ENCODE data around the gene IL1F10. TPM values are rescaled to one million over a fixed set of nuclear protein-coding genes. Genes with fewer than 3 reads are reported as not detected.

Gene IL1F10
- total and polyA plus RNA-seq, 2 experiments from 2014 or later: not detected

DNA sequence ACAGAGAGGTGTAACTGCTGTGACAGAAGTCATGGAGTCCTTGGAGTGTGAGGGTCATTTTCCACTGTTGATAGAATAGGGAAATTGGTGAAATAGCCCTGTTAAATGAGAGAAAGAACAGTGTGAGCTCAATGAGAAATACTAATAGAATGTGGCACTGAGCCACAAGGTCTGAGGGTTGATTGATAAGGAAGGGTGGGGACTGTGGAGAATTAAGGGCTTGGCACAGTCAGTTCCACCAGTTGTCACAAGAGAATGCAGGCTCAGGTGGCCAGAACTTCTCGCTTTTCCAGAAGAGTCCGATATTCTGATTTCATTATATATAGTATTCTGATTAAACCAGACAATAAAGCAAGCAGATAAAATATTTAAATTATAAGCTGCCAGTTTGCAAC lies 50.5 kb downstream of the IL1F10 start:
- Histone ChIP-seq H3K9me3 (ENCODE audit: low read depth) (no peaks in the 10 kb centered on the region), H3K4me1 (ENCODE audit: low read depth) (no peaks in the 10 kb centered on the region), H3K36me3 (no peaks in the 10 kb centered on the region), H3K27ac (no peak overlapping the region), H3K27me3 (no peaks in the 10 kb centered on the region), H3K4me3 (no peak overlapping the region)
- DNase-seq (ENCODE audit: low read depth in 1 of 2, low spot score in 1 of 2): no peak
- TF ChIP-seq, protein P1, sequence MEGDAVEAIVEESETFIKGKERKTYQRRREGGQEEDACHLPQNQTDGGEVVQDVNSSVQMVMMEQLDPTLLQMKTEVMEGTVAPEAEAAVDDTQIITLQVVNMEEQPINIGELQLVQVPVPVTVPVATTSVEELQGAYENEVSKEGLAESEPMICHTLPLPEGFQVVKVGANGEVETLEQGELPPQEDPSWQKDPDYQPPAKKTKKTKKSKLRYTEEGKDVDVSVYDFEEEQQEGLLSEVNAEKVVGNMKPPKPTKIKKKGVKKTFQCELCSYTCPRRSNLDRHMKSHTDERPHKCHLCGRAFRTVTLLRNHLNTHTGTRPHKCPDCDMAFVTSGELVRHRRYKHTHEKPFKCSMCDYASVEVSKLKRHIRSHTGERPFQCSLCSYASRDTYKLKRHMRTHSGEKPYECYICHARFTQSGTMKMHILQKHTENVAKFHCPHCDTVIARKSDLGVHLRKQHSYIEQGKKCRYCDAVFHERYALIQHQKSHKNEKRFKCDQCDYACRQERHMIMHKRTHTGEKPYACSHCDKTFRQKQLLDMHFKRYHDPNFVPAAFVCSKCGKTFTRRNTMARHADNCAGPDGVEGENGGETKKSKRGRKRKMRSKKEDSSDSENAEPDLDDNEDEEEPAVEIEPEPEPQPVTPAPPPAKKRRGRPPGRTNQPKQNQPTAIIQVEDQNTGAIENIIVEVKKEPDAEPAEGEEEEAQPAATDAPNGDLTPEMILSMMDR (IDR thresholded peaks at IDR 0.05; ENCODE audit: low read depth, low read length): no peak

DNA sequence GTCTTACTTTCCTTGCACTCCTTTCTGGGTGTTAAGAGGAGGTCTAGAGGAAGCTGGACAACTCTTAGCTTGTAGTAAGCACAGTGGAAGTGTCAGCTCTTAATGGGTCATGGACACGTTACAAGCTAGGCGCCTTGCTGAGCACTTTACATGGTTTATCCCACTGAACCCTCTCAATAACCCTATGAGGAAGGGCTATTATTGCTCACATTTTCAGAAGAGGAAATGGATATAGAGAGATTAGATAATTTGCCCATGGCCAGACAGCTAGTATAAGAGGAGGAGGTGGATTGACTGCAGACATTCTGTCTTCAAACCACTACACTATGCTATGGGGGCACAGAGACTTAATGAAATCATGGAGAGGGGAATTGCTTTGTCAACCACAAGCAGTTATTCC lies 51.3 kb downstream of the IL1F10 start:
- TF ChIP-seq, protein P1 (IDR thresholded peaks at IDR 0.05; ENCODE audit: low read depth, low read length): no peak

DNA sequence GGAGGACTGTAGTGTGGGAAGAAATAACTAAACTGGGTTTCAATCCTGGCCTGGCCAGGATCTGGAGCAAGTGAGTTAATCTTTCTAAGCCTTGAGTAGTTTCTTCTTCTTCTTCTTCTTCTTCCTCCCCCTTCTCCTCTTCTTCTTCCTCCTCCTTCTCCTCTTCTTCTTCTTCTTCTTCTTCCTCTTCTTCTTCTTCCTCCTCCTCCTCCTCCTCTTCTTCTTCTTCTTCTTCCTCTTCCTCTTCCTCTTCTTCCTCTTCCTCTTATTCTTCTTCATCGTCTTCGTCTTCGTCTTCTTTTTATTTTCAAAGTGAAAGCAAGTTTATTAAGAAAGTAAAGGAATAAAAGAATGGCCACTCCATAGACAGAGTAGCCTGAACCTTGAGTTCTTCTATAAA lies 53.1 kb downstream of the IL1F10 start:
- no peak for DNase-seq (ENCODE audit: low read depth in 1 of 2, low spot score in 1 of 2)
- TF ChIP-seq, protein P1 (IDR thresholded peaks at IDR 0.05; ENCODE audit: low read depth, low read length): no peak
- Histone ChIP-seq H3K27ac (no peak overlapping the region), H3K4me1 (ENCODE audit: low read depth) (no peaks in the 10 kb centered on the region), H3K9me3 (ENCODE audit: low read depth) (no peaks in the 10 kb centered on the region), H3K36me3 (no peaks in the 10 kb centered on the region), H3K4me3 (no peak overlapping the region), H3K27me3 (no peaks in the 10 kb centered on the region)

More for the DNA sequence above, 51.3 kb downstream of the IL1F10 start:
- no peaks in the 10 kb centered on the region for H3K36me3 ChIP-seq
- no peaks in the 10 kb centered on the region for H3K27me3 ChIP-seq
- no peak overlapping the region for H3K4me3 ChIP-seq
- no peak for DNase-seq (ENCODE audit: low read depth in 1 of 2, low spot score in 1 of 2)
- no peaks in the 10 kb centered on the region for H3K9me3 ChIP-seq (ENCODE audit: low read depth)
- no peaks in the 10 kb centered on the region for H3K4me1 ChIP-seq (ENCODE audit: low read depth)
- H3K27ac ChIP-seq: no peak overlapping the region

DNA sequence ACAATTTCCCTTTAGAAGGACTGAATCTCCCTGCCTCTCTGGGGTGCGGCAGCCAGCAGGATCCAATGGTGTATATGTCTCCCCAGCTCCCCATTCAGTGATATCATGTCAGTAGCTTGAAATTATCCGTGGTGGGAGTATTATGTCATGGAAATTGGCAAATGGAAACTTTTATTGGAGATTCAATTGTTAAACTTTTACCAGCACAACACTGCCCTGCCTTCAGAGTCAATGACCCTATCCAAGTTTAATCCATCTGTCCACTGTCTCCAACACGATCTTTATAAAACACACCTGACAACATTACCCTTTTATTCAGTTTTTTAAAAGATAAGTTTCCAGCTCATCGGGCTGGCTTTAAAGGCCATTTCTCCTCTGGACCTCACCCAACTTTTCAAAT lies 54.6 kb downstream of the IL1F10 start:
- H3K27ac ChIP-seq: no peak overlapping the region
- TF ChIP-seq, protein P1 (IDR thresholded peaks at IDR 0.05; ENCODE audit: low read depth, low read length): no peak
- no peaks in the 10 kb centered on the region for H3K27me3 ChIP-seq
- no peak for DNase-seq (ENCODE audit: low read depth in 1 of 2, low spot score in 1 of 2)
- no peaks in the 10 kb centered on the region for H3K4me1 ChIP-seq (ENCODE audit: low read depth)
- H3K9me3 ChIP-seq (ENCODE audit: low read depth): no peaks in the 10 kb centered on the region
- no peak overlapping the region for H3K4me3 ChIP-seq
- H3K36me3 ChIP-seq: no peaks in the 10 kb centered on the region

DNA sequence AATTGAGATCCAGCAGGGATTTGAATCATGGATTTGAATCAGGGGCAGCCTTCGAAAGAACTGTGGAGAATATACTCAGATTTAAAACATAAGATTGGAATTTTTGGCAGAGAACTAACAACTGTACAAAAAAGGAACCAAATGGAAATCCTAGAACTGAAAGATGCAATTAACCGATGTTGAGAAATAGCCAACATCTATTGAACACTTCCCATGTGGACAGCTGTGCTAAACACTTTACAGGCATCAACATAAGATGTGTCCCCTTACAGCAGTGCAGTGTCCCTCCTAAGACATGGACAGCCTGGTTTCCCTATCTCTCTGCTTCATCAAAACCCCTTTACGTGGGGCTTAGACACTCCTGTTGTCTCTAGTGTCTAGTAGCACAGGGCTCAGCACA lies 56.0 kb downstream of the IL1F10 start:
- no peaks in the 10 kb centered on the region for H3K4me1 ChIP-seq (ENCODE audit: low read depth)
- no peak overlapping the region for H3K4me3 ChIP-seq
- H3K27ac ChIP-seq: no peak overlapping the region
- TF ChIP-seq, protein P1 (IDR thresholded peaks at IDR 0.05; ENCODE audit: low read depth, low read length): no peak
- H3K36me3 ChIP-seq: no peaks in the 10 kb centered on the region
- H3K9me3 ChIP-seq (ENCODE audit: low read depth): no peaks in the 10 kb centered on the region
- DNase-seq (ENCODE audit: low read depth in 1 of 2, low spot score in 1 of 2): no peak
- H3K27me3 ChIP-seq: no peaks in the 10 kb centered on the region

Measured in cardiac muscle cell (in vitro differentiated cells and primary cell).